Endothelial cell of umbilical vein (primary cell): ENCODE measurements around the gene FBXO11. TPM values are rescaled to one million over a fixed set of nuclear protein-coding genes. Genes with fewer than 3 reads are reported as not detected.

Experiments used
- BruUV-seq: library from RNA; stranded (reverse); fragments of 400-500 nt; replicated peaks from 2 replicates; lab custom pipeline; 2021; lab: Mats Ljungman, UMichigan
- CTCF ChIA-PET: fragments of 300-600, 350-600 bp; sonication (Branson Sonifier 250); formaldehyde crosslinking; loops from one replicate; lab custom pipeline; 2021; ENCODE audit warnings: antibody characterized with exemption, inconsistent platforms; lab: Charles Lee
- POLR2A ChIA-PET: fragments of 300-600, 350-600 bp; sonication (Branson Sonifier 250); formaldehyde crosslinking; loops from one replicate; lab custom pipeline; 2021; ENCODE audit warnings: antibody characterized with exemption, inconsistent platforms; lab: Charles Lee
- DNase-seq: peaks from one replicate; pipeline ENCODE4 v3.0.0-alpha.2; 2011; ENCODE audit warnings: low read depth, low spot score
- FAIRE-seq: peaks from 2 replicates; lab custom pipeline; 2011; peaks lifted over from hg19 to GRCh38; lab: Jason Lieb, UNC
- H2AFZ ChIP-seq: 2 replicates; pipeline ENCODE4 v1.6.0; 2012; ENCODE audit warnings: low read depth, low read length, control low read depth, inconsistent platforms
- H3K27ac ChIP-seq: 2 replicates; pipeline ENCODE4 v1.5.1; 2011; ENCODE audit warnings: low read depth, mild to moderate bottlenecking, control low read depth, low read length, moderate library complexity; ENCODE audit not compliant: insufficient read depth
- H3K27me3 ChIP-seq, 2 experiments: 2 replicates each; pipeline versions ENCODE4 v1.6.0 to v1.6.1; 2011; ENCODE audit warnings: low read length in 2 of 2, mixed read lengths in 1 of 2; ENCODE audit not compliant: control insufficient read depth in 2 of 2, insufficient read depth in 2 of 2
- H3K36me3 ChIP-seq, 2 experiments: 2 replicates in 1 of 2; 3 replicates in 1 of 2; pipeline ENCODE4 v1.5.1; 2011; ENCODE audit warnings: low read length in 2 of 2, mild to moderate bottlenecking in 1 of 2, moderate library complexity in 1 of 2; ENCODE audit not compliant: control insufficient read depth in 2 of 2, insufficient read depth in 2 of 2; ENCODE audit errors: extremely low read depth in 1 of 2
- H3K4me1 ChIP-seq: 3 replicates; pipeline ENCODE4 v1.5.1; 2011; ENCODE audit warnings: mild to moderate bottlenecking, low read length; ENCODE audit not compliant: control insufficient read depth, insufficient read depth; ENCODE audit errors: extremely low read depth
- H3K4me2 ChIP-seq: 2 replicates; pipeline ENCODE4 v1.6.1; 2011; ENCODE audit warnings: low read length, control low read depth, mixed read lengths; ENCODE audit not compliant: insufficient read depth
- H3K4me3 ChIP-seq, 3 experiments: fragments of 200-600 bp in 1 of 3; sonication (generic), shearing (Covaris generic) in 1 of 3; replicated peaks in 1 of 3; 2 replicates each; pipeline ENCODE4 v1.5.1; 2011 to 2016; ENCODE audit warnings: control low read depth in 3 of 3, low read length in 3 of 3, mild to moderate bottlenecking in 2 of 3, inconsistent platforms in 1 of 3, low read depth in 1 of 3, moderate library complexity in 1 of 3; ENCODE audit not compliant: insufficient read depth in 1 of 3
- H3K79me2 ChIP-seq: 2 replicates; pipeline ENCODE4 v1.6.0; 2012; ENCODE audit warnings: low read length, inconsistent platforms; ENCODE audit not compliant: control insufficient read depth, insufficient read depth
- H3K9ac ChIP-seq: replicated peaks from 2 replicates; pipeline ENCODE3; 2011; ENCODE audit warnings: low read length, control low read depth; ENCODE audit not compliant: insufficient read depth; ENCODE audit errors: extremely low read depth
- H3K9me1 ChIP-seq: replicated peaks from 3 replicates; pipeline ENCODE4 v1.6.0; 2011; ENCODE audit warnings: mild to moderate bottlenecking, low read length; ENCODE audit not compliant: control insufficient read depth, insufficient read depth; ENCODE audit errors: extremely low read depth
- H3K9me3 ChIP-seq: replicated peaks from 2 replicates; pipeline ENCODE4 v1.5.1; 2012; ENCODE audit warnings: low read length, inconsistent platforms; ENCODE audit not compliant: control insufficient read depth, insufficient read depth
- H4K20me1 ChIP-seq: replicated peaks from 2 replicates; pipeline ENCODE3; 2011; ENCODE audit warnings: mild to moderate bottlenecking, low read length; ENCODE audit not compliant: control insufficient read depth, insufficient read depth; ENCODE audit errors: extremely low read depth
- EZH2 ChIP-seq: IDR thresholded peaks from 2 replicates; pipeline ENCODE4 v1.6.1; 2012; ENCODE audit warnings: borderline replicate concordance, low read depth, mild to moderate bottlenecking, moderate library complexity, low read length, inconsistent platforms; ENCODE audit not compliant: severe bottlenecking
- FOS ChIP-seq: IDR thresholded peaks from 2 replicates; pipeline ENCODE4 v1.6.1; 2011; ENCODE audit warnings: mild to moderate bottlenecking, low read length, moderate library complexity, borderline replicate concordance; ENCODE audit not compliant: insufficient read depth
- GATA2 ChIP-seq: IDR thresholded peaks from 2 replicates; pipeline ENCODE4 v1.7.0; 2011; ENCODE audit warnings: low read depth, mild to moderate bottlenecking, moderate library complexity, mixed read lengths, low read length; ENCODE audit not compliant: insufficient read length, insufficient read depth
- JUN ChIP-seq: IDR thresholded peaks from 2 replicates; pipeline ENCODE4 v1.6.1; 2011; ENCODE audit warnings: borderline replicate concordance, low read depth; ENCODE audit not compliant: insufficient read length, insufficient read depth
- MYC ChIP-seq: IDR thresholded peaks from one replicate; pipeline ENCODE4 v1.6.1; 2011; ENCODE audit warnings: mild to moderate bottlenecking, low read depth, low read length
- POLR2A ChIP-seq: IDR thresholded peaks from 2 replicates; pipeline ENCODE4 v1.6.1; 2012; ENCODE audit warnings: low read depth, mild to moderate bottlenecking, control low read depth, low read length
- POLR2AphosphoS5 ChIP-seq: IDR thresholded peaks from 2 replicates; pipeline ENCODE4 v1.6.1; 2012; ENCODE audit warnings: low read depth, mild to moderate bottlenecking, control low read depth, low read length, moderate library complexity; ENCODE audit not compliant: insufficient read depth
- dilution Hi-C: fragments of 300-500 bp; cut with MboI; formaldehyde crosslinking; loops from one replicate; pipeline ENCODE4 v1.15.0; 2019; ENCODE audit warnings: low sequenced_read_pairs; ENCODE audit not compliant: extremely low pct_ligation_motif_present
- intact Hi-C: fragments of 100-400 bp; cut with micrococcal nuclease; formaldehyde crosslinking; loops from one replicate; pipeline ENCODE4 v1.10.0; 2022
- polyA plus RNA-seq, 4 experiments: library from polyadenylated mRNA; depleted of rRNA in 3 of 4; stranded (reverse) in 3 of 4; unstranded in 1 of 4; fragments of >200 nt; gene quantifications; 2 replicates each; pipeline versions ENCODE4 v1.2.1 to v1.2.3, GENCODE V29; 2011 to 2012; ENCODE audit warnings: missing spikeins in 1 of 4
- total RNA-seq: library from RNA; stranded (reverse); gene quantifications from 2 replicates; pipeline ENCODE4 v1.2.3, GENCODE V29; 2021
- TF ChIP-seq, protein P1 (sequence below): IDR thresholded peaks from 2 replicates; pipeline ENCODE4 v1.6.1; 2011; ENCODE audit not compliant: insufficient read depth, insufficient read length
- TF ChIP-seq, protein P2 (sequence below), 2 donors: IDR thresholded peaks; 1 replicate in 1 of 2; 2 replicates in 1 of 2; pipeline ENCODE4 v1.5.1; 2011; ENCODE audit warnings: low read length in 2 of 2, mild to moderate bottlenecking in 2 of 2, moderate library complexity in 2 of 2, control low read depth in 1 of 2, inconsistent platforms in 1 of 2, low read depth in 1 of 2; ENCODE audit not compliant: insufficient read depth in 1 of 2; ENCODE audit errors: extremely low read depth in 1 of 2

The FBXO11 gene
- total and polyA plus RNA-seq, 2 donors (not counting 3 experiments of a cell fraction or from before 2014, with no cell fraction given) = 23.4 to 59.6 TPM

DNA sequence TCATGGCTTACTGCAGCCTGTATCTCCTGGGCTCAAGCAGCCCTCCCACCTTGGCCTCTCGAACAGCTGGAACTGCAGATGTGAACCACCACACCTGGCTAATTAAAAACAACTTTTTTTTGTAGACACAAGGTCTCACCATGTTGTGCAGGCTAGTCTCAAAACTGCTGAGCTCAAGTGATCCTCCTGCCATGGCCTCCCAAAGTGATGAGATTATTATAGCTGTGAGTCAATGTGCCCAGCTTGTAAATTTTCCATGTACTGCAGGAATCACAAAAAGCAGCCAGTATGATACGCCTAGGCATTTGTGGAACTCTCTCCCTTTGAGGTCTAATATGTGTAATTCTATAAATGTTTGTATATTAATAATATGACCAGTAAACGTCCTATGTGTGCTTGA is 63.5 kb downstream of the FBXO11 start:
- peaks cover 70% of the 10 kb centered on the region for H3K79me2 ChIP-seq
- no peaks in the 10 kb centered on the region for H3K27me3 ChIP-seq
- intact Hi-C loops (no loop called here), dilution Hi-C loops (no loop called here)
- H3K9me3 ChIP-seq = no peaks in the 10 kb centered on the region
- FAIRE-seq (no peak), DNase-seq (no peak)
- H3K9ac ChIP-seq = no peak overlapping the region
- H3K36me3 ChIP-seq = peaks cover 0 to 9% of the 10 kb centered on the region in 2 experiments
- TF ChIP-seq FOS (no peak), GATA2 (no peak), JUN (no peak), POLR2A (no peak), EZH2 (no peak), MYC (no peak), POLR2AphosphoS5 (no peak)
- TF ChIP-seq, protein P1, sequence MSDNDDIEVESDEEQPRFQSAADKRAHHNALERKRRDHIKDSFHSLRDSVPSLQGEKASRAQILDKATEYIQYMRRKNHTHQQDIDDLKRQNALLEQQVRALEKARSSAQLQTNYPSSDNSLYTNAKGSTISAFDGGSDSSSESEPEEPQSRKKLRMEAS = no peak
- TF ChIP-seq, protein P2, sequence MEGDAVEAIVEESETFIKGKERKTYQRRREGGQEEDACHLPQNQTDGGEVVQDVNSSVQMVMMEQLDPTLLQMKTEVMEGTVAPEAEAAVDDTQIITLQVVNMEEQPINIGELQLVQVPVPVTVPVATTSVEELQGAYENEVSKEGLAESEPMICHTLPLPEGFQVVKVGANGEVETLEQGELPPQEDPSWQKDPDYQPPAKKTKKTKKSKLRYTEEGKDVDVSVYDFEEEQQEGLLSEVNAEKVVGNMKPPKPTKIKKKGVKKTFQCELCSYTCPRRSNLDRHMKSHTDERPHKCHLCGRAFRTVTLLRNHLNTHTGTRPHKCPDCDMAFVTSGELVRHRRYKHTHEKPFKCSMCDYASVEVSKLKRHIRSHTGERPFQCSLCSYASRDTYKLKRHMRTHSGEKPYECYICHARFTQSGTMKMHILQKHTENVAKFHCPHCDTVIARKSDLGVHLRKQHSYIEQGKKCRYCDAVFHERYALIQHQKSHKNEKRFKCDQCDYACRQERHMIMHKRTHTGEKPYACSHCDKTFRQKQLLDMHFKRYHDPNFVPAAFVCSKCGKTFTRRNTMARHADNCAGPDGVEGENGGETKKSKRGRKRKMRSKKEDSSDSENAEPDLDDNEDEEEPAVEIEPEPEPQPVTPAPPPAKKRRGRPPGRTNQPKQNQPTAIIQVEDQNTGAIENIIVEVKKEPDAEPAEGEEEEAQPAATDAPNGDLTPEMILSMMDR (IDR thresholded peaks at IDR 0.05; ENCODE audit: extremely low read depth in 1 of 2, insufficient read depth in 1 of 2, low read depth in 1 of 2, low read length in 2 of 2) = no peak
- H2AFZ ChIP-seq = no peak overlapping the region
- no peak overlapping the region for H3K4me2 ChIP-seq
- no peaks in the 10 kb centered on the region for H3K9me1 ChIP-seq
- no peak overlapping the region for H3K4me3 ChIP-seq
- ChIA-PET CTCF (interaction anchor here (1.1 to 1.5 kb wide), 2 partner anchors 15 to 406 kb away, joined by 3 read pairs; no protein-coding TSS in a partner anchor), POLR2A (no interaction called here)
- peaks cover 2% of the 10 kb centered on the region for H4K20me1 ChIP-seq
- H3K27ac ChIP-seq = no peak overlapping the region
- no peaks in the 10 kb centered on the region for H3K4me1 ChIP-seq
- BruUV-seq = no TSS peak
